Endodermal cell (in vitro differentiated cells): ENCODE results near the gene FYN. TPM values are rescaled to one million over a fixed set of nuclear protein-coding genes. Genes with fewer than 3 reads are reported as not detected.

Experiments
- DNase-seq: peaks from one replicate; pipeline ENCODE4 v3.0.0-alpha.2; 2017
- H3K27ac ChIP-seq: 2 replicates; pipeline ENCODE4 v1.5.1; 2013; ENCODE audit warnings: mild to moderate bottlenecking, low read depth, low read length, moderate library complexity
- H3K27me3 ChIP-seq: 2 replicates; pipeline ENCODE4 v1.6.1; 2013; ENCODE audit warnings: mild to moderate bottlenecking, low read length, moderate library complexity; ENCODE audit not compliant: insufficient read depth, control insufficient read depth, poor library complexity, severe bottlenecking
- H3K36me3 ChIP-seq: 2 replicates; pipeline ENCODE4 v1.7.0; 2013; ENCODE audit warnings: mild to moderate bottlenecking, low read length, moderate library complexity; ENCODE audit not compliant: control insufficient read depth, insufficient read depth
- H3K4me1 ChIP-seq: one replicate; pipeline ENCODE4 v1.7.0; 2013; ENCODE audit warnings: low read length; ENCODE audit not compliant: control insufficient read depth, insufficient read depth
- H3K4me3 ChIP-seq: 2 replicates; pipeline ENCODE4 v1.5.1; 2013; ENCODE audit warnings: mild to moderate bottlenecking, low read length, moderate library complexity
- H3K9ac ChIP-seq: 2 replicates; pipeline ENCODE4 v1.6.1; 2013; ENCODE audit warnings: mild to moderate bottlenecking, low read length, moderate library complexity; ENCODE audit not compliant: poor library complexity, severe bottlenecking; ENCODE audit errors: extremely low read depth
- H3K9me3 ChIP-seq: 2 replicates; pipeline ENCODE4 v1.6.1; 2013; ENCODE audit warnings: mild to moderate bottlenecking, low read length, moderate library complexity; ENCODE audit not compliant: control insufficient read depth
- H3K27ac Mint-ChIP-seq: 2 replicates; pipeline ENCODE4 v1.8.0; 2020; ENCODE audit warnings: mixed read lengths
- H3K27me3 Mint-ChIP-seq: 2 replicates; pipeline ENCODE4 v1.8.0; 2021; ENCODE audit warnings: mild to moderate bottlenecking, mixed read lengths; ENCODE audit not compliant: insufficient read depth
- H3K36me3 Mint-ChIP-seq: 2 replicates; pipeline ENCODE4 v1.8.0; 2020; ENCODE audit warnings: low read depth, mixed read lengths
- H3K4me1 Mint-ChIP-seq: 2 replicates; pipeline ENCODE4 v1.8.0; 2020; ENCODE audit warnings: mixed read lengths
- H3K4me3 Mint-ChIP-seq: 2 replicates; pipeline ENCODE4 v1.8.0; 2020; ENCODE audit warnings: mild to moderate bottlenecking, moderate library complexity, mixed read lengths
- H3K9me3 Mint-ChIP-seq: 2 replicates; pipeline ENCODE4 v1.8.0; 2020; ENCODE audit warnings: mild to moderate bottlenecking, mixed read lengths
- CTCF ChIP-seq: fragments of 200-600 bp; sonication (generic); conservative IDR thresholded peaks from 2 replicates; pipeline ENCODE4 v1.5.0; 2021; ENCODE audit warnings: antibody characterized with exemption, mild to moderate bottlenecking
- WGBS, 2 experiments: methylation state at CpG; one replicate each; pipeline versions ENCODE4 v1.1.5 to v1.1.7; 2013; ENCODE audit warnings: missing lambda C conversion rate in 2 of 2, mixed read lengths in 1 of 2; ENCODE audit not compliant: insufficient coverage in 1 of 2, insufficient read length in 1 of 2; 5-methylcytosine and 5-hydroxymethylcytosine counted together
- total RNA-seq, 2 donors: library from RNA; stranded (reverse); fragmentation: NEBNext Ultra II Directional in 1 of 2; extraction: Animal tissue kit (Norgen Biotek cat#: 25700) in 1 of 2; gene quantifications; 2 replicates in 1 of 2; 3 replicates in 1 of 2; pipeline ENCODE4 v1.2.1, GENCODE V29; 2021

The FYN gene
- total RNA-seq, 2 donors from 2014 or later, result 70.0 to 96.4 TPM

- Mint-ChIP-seq H3K9me3 (peaks cover 6% of the 10 kb centered on the region), H3K4me1 (peaks cover 13% of the 10 kb centered on the region), H3K27ac (no peak overlapping the region), H3K27me3 (no peaks in the 10 kb centered on the region), H3K36me3 (no peaks in the 10 kb centered on the region), H3K4me3 (no peak overlapping the region)
- no peaks in the 10 kb centered on the region for H3K36me3 ChIP-seq
- peaks cover 3% of the 10 kb centered on the region for H3K9me3 ChIP-seq
- no peak overlapping the region for H3K9ac ChIP-seq
- no peak for TF ChIP-seq CTCF
- DNase-seq, result no peak
- H3K4me3 ChIP-seq, result no peak overlapping the region
- H3K27me3 ChIP-seq, result no peaks in the 10 kb centered on the region
- no peaks in the 10 kb centered on the region for H3K4me1 ChIP-seq
- WGBS, 2 experiments, result 80% methylated on average over 1 of the region's 1 CpG; no CpG with 5 or more reads in 1 of the 2 experiments
- no peak overlapping the region for H3K27ac ChIP-seq
Measured at GRCh38 chr6:111653434-111653833, 219.8 kb downstream of the FYN start.

GRCh38 chr6:111652156-111652555 lies 221.1 kb downstream of the FYN start:
- no peaks in the 10 kb centered on the region for H3K4me1 ChIP-seq
- H3K27ac ChIP-seq, result no peak overlapping the region
- TF ChIP-seq CTCF, result no peak
- no peak overlapping the region for H3K9ac ChIP-seq
- Mint-ChIP-seq H3K4me3 (no peak overlapping the region), H3K36me3 (no peaks in the 10 kb centered on the region), H3K27ac (no peak overlapping the region), H3K9me3 (peaks cover 6% of the 10 kb centered on the region), H3K27me3 (no peaks in the 10 kb centered on the region), H3K4me1 (peaks cover 11% of the 10 kb centered on the region)
- no peaks in the 10 kb centered on the region for H3K27me3 ChIP-seq
- no peaks in the 10 kb centered on the region for H3K36me3 ChIP-seq
- no peak overlapping the region for H3K4me3 ChIP-seq
- WGBS, 2 experiments, result 89% methylated on average over 5 of the region's 5 CpGs; no CpG with 5 or more reads in 1 of the 2 experiments
- DNase-seq, result no peak
- peaks cover 3% of the 10 kb centered on the region for H3K9me3 ChIP-seq

- no peak overlapping the region for H3K4me3 Mint-ChIP-seq
Measured at GRCh38 chr6:111651185-111652034, 221.8 kb downstream of the FYN start.

More at GRCh38 chr6:111651185-111652034, 221.8 kb downstream of the FYN start:
- H3K9me3 Mint-ChIP-seq, result peaks cover 6% of the 10 kb centered on the region
- no peak for TF ChIP-seq CTCF
- no peaks in the 10 kb centered on the region for H3K36me3 Mint-ChIP-seq
- no peaks in the 10 kb centered on the region for H3K27me3 Mint-ChIP-seq
- peaks cover 11% of the 10 kb centered on the region for H3K4me1 Mint-ChIP-seq
- Histone ChIP-seq H3K4me3 (no peak overlapping the region), H3K9me3 (peaks cover 3% of the 10 kb centered on the region), H3K27me3 (no peaks in the 10 kb centered on the region), H3K4me1 (no peaks in the 10 kb centered on the region), H3K27ac (no peak overlapping the region), H3K9ac (no peak overlapping the region), H3K36me3 (no peaks in the 10 kb centered on the region)
- DNase-seq, result no peak
- no peak overlapping the region for H3K27ac Mint-ChIP-seq
- 90 to 95% methylated on average over 9 to 13 of the region's 13 CpGs for WGBS, 2 experiments
